Endothelial cell of umbilical vein (primary cell): ENCODE results near the gene SYNGR3. TPM values are rescaled to one million over a fixed set of nuclear protein-coding genes. Genes with fewer than 3 reads are reported as not detected.
"Not testable (repeated sequence)": the region's sequence is repeated elsewhere in the genome, so short reads cannot be mapped to it uniquely, and the experiment has no call there.

Experiments
- BruUV-seq: library from RNA; stranded (reverse); fragments of 400-500 nt; replicated peaks from 2 replicates; lab custom pipeline; 2021; lab: Mats Ljungman, UMichigan
- CTCF ChIA-PET: fragments of 300-600, 350-600 bp; sonication (Branson Sonifier 250); formaldehyde crosslinking; loops from one replicate; lab custom pipeline; 2021; ENCODE audit warnings: antibody characterized with exemption, inconsistent platforms; lab: Charles Lee
- POLR2A ChIA-PET: fragments of 300-600, 350-600 bp; sonication (Branson Sonifier 250); formaldehyde crosslinking; loops from one replicate; lab custom pipeline; 2021; ENCODE audit warnings: antibody characterized with exemption, inconsistent platforms; lab: Charles Lee
- DNase-seq: peaks from one replicate; pipeline ENCODE4 v3.0.0-alpha.2; 2011; ENCODE audit warnings: low read depth, low spot score
- FAIRE-seq: peaks from 2 replicates; lab custom pipeline; 2011; peaks lifted over from hg19 to GRCh38; lab: Jason Lieb, UNC
- H2AFZ ChIP-seq: 2 replicates; pipeline ENCODE4 v1.6.0; 2012; ENCODE audit warnings: low read depth, low read length, control low read depth, inconsistent platforms
- H3K27ac ChIP-seq: 2 replicates; pipeline ENCODE4 v1.5.1; 2011; ENCODE audit warnings: low read depth, mild to moderate bottlenecking, control low read depth, low read length, moderate library complexity; ENCODE audit not compliant: insufficient read depth
- H3K27me3 ChIP-seq, 2 experiments: 2 replicates each; pipeline versions ENCODE4 v1.6.0 to v1.6.1; 2011; ENCODE audit warnings: low read length in 2 of 2, mixed read lengths in 1 of 2; ENCODE audit not compliant: control insufficient read depth in 2 of 2, insufficient read depth in 2 of 2
- H3K36me3 ChIP-seq, 2 experiments: 2 replicates in 1 of 2; 3 replicates in 1 of 2; pipeline ENCODE4 v1.5.1; 2011; ENCODE audit warnings: low read length in 2 of 2, mild to moderate bottlenecking in 1 of 2, moderate library complexity in 1 of 2; ENCODE audit not compliant: control insufficient read depth in 2 of 2, insufficient read depth in 2 of 2; ENCODE audit errors: extremely low read depth in 1 of 2
- H3K4me1 ChIP-seq: 3 replicates; pipeline ENCODE4 v1.5.1; 2011; ENCODE audit warnings: mild to moderate bottlenecking, low read length; ENCODE audit not compliant: control insufficient read depth, insufficient read depth; ENCODE audit errors: extremely low read depth
- H3K4me2 ChIP-seq: 2 replicates; pipeline ENCODE4 v1.6.1; 2011; ENCODE audit warnings: low read length, control low read depth, mixed read lengths; ENCODE audit not compliant: insufficient read depth
- H3K4me3 ChIP-seq, 3 experiments: fragments of 200-600 bp in 1 of 3; sonication (generic), shearing (Covaris generic) in 1 of 3; replicated peaks in 1 of 3; 2 replicates each; pipeline ENCODE4 v1.5.1; 2011 to 2016; ENCODE audit warnings: control low read depth in 3 of 3, low read length in 3 of 3, mild to moderate bottlenecking in 2 of 3, inconsistent platforms in 1 of 3, low read depth in 1 of 3, moderate library complexity in 1 of 3; ENCODE audit not compliant: insufficient read depth in 1 of 3
- H3K79me2 ChIP-seq: 2 replicates; pipeline ENCODE4 v1.6.0; 2012; ENCODE audit warnings: low read length, inconsistent platforms; ENCODE audit not compliant: control insufficient read depth, insufficient read depth
- H3K9ac ChIP-seq: replicated peaks from 2 replicates; pipeline ENCODE3; 2011; ENCODE audit warnings: low read length, control low read depth; ENCODE audit not compliant: insufficient read depth; ENCODE audit errors: extremely low read depth
- H3K9me1 ChIP-seq: replicated peaks from 3 replicates; pipeline ENCODE4 v1.6.0; 2011; ENCODE audit warnings: mild to moderate bottlenecking, low read length; ENCODE audit not compliant: control insufficient read depth, insufficient read depth; ENCODE audit errors: extremely low read depth
- H3K9me3 ChIP-seq: replicated peaks from 2 replicates; pipeline ENCODE4 v1.5.1; 2012; ENCODE audit warnings: low read length, inconsistent platforms; ENCODE audit not compliant: control insufficient read depth, insufficient read depth
- H4K20me1 ChIP-seq: replicated peaks from 2 replicates; pipeline ENCODE3; 2011; ENCODE audit warnings: mild to moderate bottlenecking, low read length; ENCODE audit not compliant: control insufficient read depth, insufficient read depth; ENCODE audit errors: extremely low read depth
- EZH2 ChIP-seq: IDR thresholded peaks from 2 replicates; pipeline ENCODE4 v1.6.1; 2012; ENCODE audit warnings: borderline replicate concordance, low read depth, mild to moderate bottlenecking, moderate library complexity, low read length, inconsistent platforms; ENCODE audit not compliant: severe bottlenecking
- JUN ChIP-seq: IDR thresholded peaks from 2 replicates; pipeline ENCODE4 v1.6.1; 2011; ENCODE audit warnings: borderline replicate concordance, low read depth; ENCODE audit not compliant: insufficient read length, insufficient read depth
- MYC ChIP-seq: IDR thresholded peaks from one replicate; pipeline ENCODE4 v1.6.1; 2011; ENCODE audit warnings: mild to moderate bottlenecking, low read depth, low read length
- POLR2A ChIP-seq: IDR thresholded peaks from 2 replicates; pipeline ENCODE4 v1.6.1; 2012; ENCODE audit warnings: low read depth, mild to moderate bottlenecking, control low read depth, low read length
- dilution Hi-C: fragments of 300-500 bp; cut with MboI; formaldehyde crosslinking; loops from one replicate; pipeline ENCODE4 v1.15.0; 2019; ENCODE audit warnings: low sequenced_read_pairs; ENCODE audit not compliant: extremely low pct_ligation_motif_present
- intact Hi-C: fragments of 100-400 bp; cut with micrococcal nuclease; formaldehyde crosslinking; loops from one replicate; pipeline ENCODE4 v1.10.0; 2022
- polyA plus RNA-seq, 4 experiments: library from polyadenylated mRNA; depleted of rRNA in 3 of 4; stranded (reverse) in 3 of 4; unstranded in 1 of 4; fragments of >200 nt; gene quantifications; 2 replicates each; pipeline versions ENCODE4 v1.2.1 to v1.2.3, GENCODE V29; 2011 to 2012; ENCODE audit warnings: missing spikeins in 1 of 4
- total RNA-seq: library from RNA; stranded (reverse); gene quantifications from 2 replicates; pipeline ENCODE4 v1.2.3, GENCODE V29; 2021

Gene SYNGR3
- total and polyA plus RNA-seq, 2 donors (not counting 3 experiments of a cell fraction or from before 2014, with no cell fraction given): 0.95 to 1.4 TPM

GRCh38 chr16:1958143-1958491 is 31.7 kb upstream of the SYNGR3 start:
- CTCF ChIA-PET, intact Hi-C loops: not testable (repeated sequence)

DNA sequence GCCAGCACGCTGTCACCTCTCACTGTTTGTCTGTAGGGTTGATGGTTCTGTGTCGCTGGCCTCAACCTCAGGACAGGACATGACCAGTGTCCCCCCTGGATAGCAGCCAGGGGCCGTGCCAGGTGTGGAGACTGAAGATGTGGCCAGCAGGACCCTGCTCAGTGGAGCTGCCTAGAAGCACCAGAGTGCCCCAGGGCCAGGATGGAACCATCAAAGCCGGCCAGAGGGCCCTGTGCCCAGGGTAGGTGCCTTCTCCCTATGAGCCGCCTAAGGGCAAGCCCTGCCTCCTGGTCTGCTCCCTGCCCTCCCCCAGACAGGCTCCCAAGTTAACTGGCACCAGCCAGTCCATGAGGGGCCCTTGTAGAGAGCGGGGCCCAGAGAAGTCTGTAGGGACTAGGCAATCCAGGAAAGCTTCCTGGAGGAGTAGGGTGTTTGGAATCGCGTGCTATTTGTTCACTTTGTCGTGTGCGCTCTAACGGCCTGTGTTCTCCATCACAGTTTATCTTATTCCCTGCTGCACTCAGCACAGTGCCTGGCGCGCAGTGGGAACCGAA is 31.0 kb upstream of the SYNGR3 start:
- no peaks in the 10 kb centered on the region for H4K20me1 ChIP-seq
- DNase-seq (no peak), FAIRE-seq (no peak)
- ChIA-PET POLR2A (no interaction called here), CTCF (no interaction called here)
- H3K4me3 ChIP-seq: no peak overlapping the region
- H3K27me3 ChIP-seq: no peaks in the 10 kb centered on the region
- H3K4me2 ChIP-seq: peak overlapping the region; percentile 7
- H3K9me1 ChIP-seq: no peaks in the 10 kb centered on the region
- BruUV-seq: no TSS peak
- peaks cover 18% of the 10 kb centered on the region for H3K4me1 ChIP-seq
- intact Hi-C loops (loop anchor here (1.0 kb wide), 1 partner anchor 15 kb away; the partner anchor contains the start of gene MSRB1), dilution Hi-C loops (no loop called here)
- H2AFZ ChIP-seq: peak overlapping the region; percentile 51
- TF ChIP-seq MYC (no peak), EZH2 (no peak), POLR2A (no peak), JUN (no peak)
- H3K9ac ChIP-seq: no peak overlapping the region
- H3K27ac ChIP-seq: no peak overlapping the region
- peaks cover 8 to 17% of the 10 kb centered on the region in 2 experiments for H3K36me3 ChIP-seq
- no peaks in the 10 kb centered on the region for H3K9me3 ChIP-seq
- H3K79me2 ChIP-seq: peaks cover 31% of the 10 kb centered on the region

More at GRCh38 chr16:1958143-1958491, 31.7 kb upstream of the SYNGR3 start:
- Histone ChIP-seq H3K36me3 (peaks cover 8 to 13% of the 10 kb centered on the region in 2 experiments), H3K79me2 (peaks cover 24% of the 10 kb centered on the region), H3K4me1 (peaks cover 11% of the 10 kb centered on the region)
- H4K20me1 ChIP-seq, H3K9me1 ChIP-seq, H3K27ac ChIP-seq, H3K9me3 ChIP-seq, H3K27me3 ChIP-seq, H3K9ac ChIP-seq, dilution Hi-C loops, FAIRE-seq, H3K4me2 ChIP-seq, H3K4me3 ChIP-seq, H2AFZ ChIP-seq, BruUV-seq, DNase-seq, POLR2A ChIA-PET: not testable (repeated sequence)
